Gastrocnemius medialis (tissue), 4 donors: ENCODE results near the gene WSCD2.

Experiments
- POLR2A ChIP-seq, 2 donors: fragments of 450-650 bp; IDR thresholded peaks; one replicate each; pipeline ENCODE4 v1.6.1; 2017; ENCODE audit warnings: antibody characterized with exemption in 2 of 2, mild to moderate bottlenecking in 2 of 2, moderate library complexity in 2 of 2
- TF ChIP-seq, protein P1 (sequence below), 5 experiments: fragments of 450-650 bp in 3 of 5; fragments of 200-600 bp in 2 of 5; sonication (generic) in 2 of 5; IDR thresholded peaks in 4 of 5; conservative IDR thresholded peaks in 1 of 5; 1 replicate in 4 of 5; 2 replicates in 1 of 5; pipeline ENCODE4 v1.5.1; 2016 to 2019; ENCODE audit warnings: antibody characterized with exemption in 5 of 5, mild to moderate bottlenecking in 3 of 5, moderate library complexity in 3 of 5

DNA sequence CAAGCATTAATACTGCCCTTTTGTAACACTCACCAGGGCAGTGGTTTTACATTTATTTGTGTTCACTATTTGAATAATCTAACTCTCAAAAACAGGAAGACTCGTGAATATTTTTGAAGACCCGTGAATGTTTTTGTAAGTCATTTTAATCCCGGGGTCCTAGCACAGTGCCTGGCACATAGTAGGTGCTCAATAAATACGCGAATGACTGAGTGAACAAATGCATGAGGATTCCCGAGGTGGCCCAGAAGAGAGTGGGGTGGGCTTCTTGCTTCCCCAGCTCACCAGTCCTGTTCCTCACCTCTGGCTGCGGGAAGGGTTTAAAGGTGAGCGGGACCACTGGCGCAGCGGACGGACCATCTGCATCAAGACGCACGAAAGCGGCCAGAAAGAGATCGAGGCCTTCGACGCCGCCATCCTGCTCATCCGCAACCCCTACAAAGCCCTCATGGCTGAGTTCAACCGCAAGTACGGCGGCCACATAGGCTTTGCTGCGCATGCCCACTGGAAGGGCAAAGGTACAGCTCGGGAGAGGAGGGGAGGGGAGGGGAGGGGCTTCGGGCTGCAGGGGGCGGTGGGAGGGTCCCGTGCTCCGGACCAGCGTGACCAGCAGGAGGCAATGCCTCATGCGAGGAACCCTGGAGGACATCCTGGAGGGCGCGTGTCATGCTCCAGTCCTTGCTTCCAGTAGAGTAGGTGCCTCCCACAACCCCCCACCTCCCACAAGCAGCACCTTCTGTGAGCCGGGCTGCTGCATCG lies 111.1 kb downstream of the WSCD2 start:
- TF ChIP-seq POLR2A (IDR thresholded peaks at IDR 0.05) = no peak
- TF ChIP-seq, protein P1, sequence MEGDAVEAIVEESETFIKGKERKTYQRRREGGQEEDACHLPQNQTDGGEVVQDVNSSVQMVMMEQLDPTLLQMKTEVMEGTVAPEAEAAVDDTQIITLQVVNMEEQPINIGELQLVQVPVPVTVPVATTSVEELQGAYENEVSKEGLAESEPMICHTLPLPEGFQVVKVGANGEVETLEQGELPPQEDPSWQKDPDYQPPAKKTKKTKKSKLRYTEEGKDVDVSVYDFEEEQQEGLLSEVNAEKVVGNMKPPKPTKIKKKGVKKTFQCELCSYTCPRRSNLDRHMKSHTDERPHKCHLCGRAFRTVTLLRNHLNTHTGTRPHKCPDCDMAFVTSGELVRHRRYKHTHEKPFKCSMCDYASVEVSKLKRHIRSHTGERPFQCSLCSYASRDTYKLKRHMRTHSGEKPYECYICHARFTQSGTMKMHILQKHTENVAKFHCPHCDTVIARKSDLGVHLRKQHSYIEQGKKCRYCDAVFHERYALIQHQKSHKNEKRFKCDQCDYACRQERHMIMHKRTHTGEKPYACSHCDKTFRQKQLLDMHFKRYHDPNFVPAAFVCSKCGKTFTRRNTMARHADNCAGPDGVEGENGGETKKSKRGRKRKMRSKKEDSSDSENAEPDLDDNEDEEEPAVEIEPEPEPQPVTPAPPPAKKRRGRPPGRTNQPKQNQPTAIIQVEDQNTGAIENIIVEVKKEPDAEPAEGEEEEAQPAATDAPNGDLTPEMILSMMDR (IDR thresholded peaks at IDR 0.05 in 4 of 5, conservative IDR thresholded peaks at IDR 0.05 in 1 of 5) = no peak
